Measurements from ENCODE around the gene ALG5.

ALG5 gene

GRCh38 chr13:36915896-36916640 lies 83.1 kb downstream of the ALG5 start:
- DNase-seq (ENCODE audit: low spot score), result no peak

- DNase-seq (ENCODE audit: low spot score), result no peak
These were observed 84.0 kb downstream of the ALG5 start for GRCh38 chr13:36915106-36915505.

- DNase-seq (ENCODE audit: low spot score), result no peak
These were observed 84.5 kb downstream of the ALG5 start for GRCh38 chr13:36914648-36915047.

- no peak for DNase-seq (ENCODE audit: low spot score)
These were observed 85.7 kb downstream of the ALG5 start for GRCh38 chr13:36913463-36913862.

- no peak for DNase-seq (ENCODE audit: low spot score)
These were observed 86.2 kb downstream of the ALG5 start for GRCh38 chr13:36912973-36913372.

GRCh38 chr13:36912369-36912768 lies 86.8 kb downstream of the ALG5 start:
- no peak for DNase-seq (ENCODE audit: low spot score)

- DNase-seq (ENCODE audit: low spot score), result no peak
These were observed 88.6 kb downstream of the ALG5 start for GRCh38 chr13:36910545-36910944.

- DNase-seq (ENCODE audit: low spot score), result no peak
These were observed 91.3 kb downstream of the ALG5 start for GRCh38 chr13:36907821-36908220.

- DNase-seq (ENCODE audit: low spot score), result no peak
These were observed 91.9 kb downstream of the ALG5 start for GRCh38 chr13:36907266-36907665.

- DNase-seq (ENCODE audit: low spot score), result no peak
These were observed 93.2 kb downstream of the ALG5 start for GRCh38 chr13:36905944-36906343.

- no peak for DNase-seq (ENCODE audit: low spot score)
These were observed 95.1 kb downstream of the ALG5 start for GRCh38 chr13:36903925-36904595.

All from AG20443 (cell line).